Caco-2 (cell line): ENCODE data around the gene C1orf105. TPM values are rescaled to one million over a fixed set of nuclear protein-coding genes. Genes with fewer than 3 reads are reported as not detected.

Experiments
- BruUV-seq: library from RNA; stranded (reverse); fragments of 400-500 nt; replicated peaks from 2 replicates; lab custom pipeline; 2021; lab: Mats Ljungman, UMichigan
- CTCF ChIA-PET: fragments of 300-600 bp; sonication (Branson Sonifier 250); formaldehyde crosslinking; loops from one replicate; lab custom pipeline; 2022; ENCODE audit warnings: antibody characterized with exemption; lab: Charles Lee
- POLR2A ChIA-PET: fragments of 300-600 bp; sonication (Branson Sonifier 250); formaldehyde crosslinking; loops from one replicate; lab custom pipeline; 2022; ENCODE audit warnings: antibody characterized with exemption; lab: Charles Lee
- DNase-seq, 2 experiments: peaks; one replicate each; pipeline versions ENCODE4 v3.0.0 to v3.0.0-alpha.2; 2020 to 2022
- H3K27me3 ChIP-seq: replicated peaks from 2 replicates; pipeline ENCODE4 v1.6.0; 2011; ENCODE audit warnings: low read length; ENCODE audit not compliant: control insufficient read depth, insufficient read depth
- H3K36me3 ChIP-seq: 2 replicates; pipeline ENCODE4 v1.5.1; 2011; ENCODE audit warnings: low read length; ENCODE audit not compliant: control insufficient read depth, insufficient read depth
- H3K4me1 ChIP-seq: fragments of 250-450 bp; sonication (Bioruptor Pico); 2 replicates; pipeline ENCODE4 v1.5.1; 2020; ENCODE audit warnings: mild to moderate bottlenecking
- H3K4me3 ChIP-seq: 2 replicates; pipeline ENCODE4 v1.5.1; 2011; ENCODE audit warnings: low read depth, mild to moderate bottlenecking, control low read depth, low read length
- H3K9me3 ChIP-seq: fragments of 250-450 bp; sonication (Bioruptor Pico); 2 replicates; pipeline ENCODE4 v1.5.1; 2020; ENCODE audit warnings: mild to moderate bottlenecking, moderate library complexity
- H3K27ac Mint-ChIP-seq: one replicate; pipeline ENCODE4 v1.8.0; 2022; ENCODE audit warnings: mixed read lengths; ENCODE audit not compliant: unreplicated experiment
- H3K27me3 Mint-ChIP-seq: one replicate; pipeline ENCODE4 v1.8.0; 2022; ENCODE audit warnings: mixed read lengths; ENCODE audit not compliant: insufficient read depth, unreplicated experiment
- H3K36me3 Mint-ChIP-seq: one replicate; pipeline ENCODE4 v1.8.0; 2022; ENCODE audit warnings: mild to moderate bottlenecking, mixed read lengths; ENCODE audit not compliant: insufficient read depth, unreplicated experiment
- H3K4me1 Mint-ChIP-seq: one replicate; pipeline ENCODE4 v1.8.0; 2022; ENCODE audit warnings: low read depth, mixed read lengths; ENCODE audit not compliant: unreplicated experiment
- H3K4me3 Mint-ChIP-seq: one replicate; pipeline ENCODE4 v1.8.0; 2022; ENCODE audit warnings: mild to moderate bottlenecking, moderate library complexity, mixed read lengths; ENCODE audit not compliant: unreplicated experiment
- H3K9me3 Mint-ChIP-seq: one replicate; pipeline ENCODE4 v1.8.0; 2022; ENCODE audit warnings: mixed read lengths; ENCODE audit not compliant: unreplicated experiment
- intact Hi-C: fragments of 100-400 bp; cut with micrococcal nuclease; formaldehyde crosslinking; loops from one replicate; pipeline ENCODE4 v1.10.0; 2022; ENCODE audit not compliant: unreplicated experiment
- total RNA-seq: library from RNA; stranded (reverse); gene quantifications from 2 replicates; pipeline ENCODE4 v1.2.3, GENCODE V29; 2022
- TF ChIP-seq, protein P1 (sequence below), 2 experiments: fragments of 200-600 bp in 1 of 2; IDR thresholded peaks; 1 replicate in 1 of 2; 2 replicates in 1 of 2; pipeline versions ENCODE4 v1.5.1 to v1.8.0; 2011 to 2022; ENCODE audit warnings: antibody characterized with exemption in 1 of 2, control low read depth in 1 of 2, inconsistent platforms in 1 of 2, low read depth in 1 of 2, low read length in 1 of 2, mild to moderate bottlenecking in 1 of 2, moderate library complexity in 1 of 2; ENCODE audit not compliant: insufficient read depth in 1 of 2, severe bottlenecking in 1 of 2, unreplicated experiment in 1 of 2

Gene C1orf105
- total RNA-seq, 1 experiment from 2014 or later: 0.82 TPM

DNA sequence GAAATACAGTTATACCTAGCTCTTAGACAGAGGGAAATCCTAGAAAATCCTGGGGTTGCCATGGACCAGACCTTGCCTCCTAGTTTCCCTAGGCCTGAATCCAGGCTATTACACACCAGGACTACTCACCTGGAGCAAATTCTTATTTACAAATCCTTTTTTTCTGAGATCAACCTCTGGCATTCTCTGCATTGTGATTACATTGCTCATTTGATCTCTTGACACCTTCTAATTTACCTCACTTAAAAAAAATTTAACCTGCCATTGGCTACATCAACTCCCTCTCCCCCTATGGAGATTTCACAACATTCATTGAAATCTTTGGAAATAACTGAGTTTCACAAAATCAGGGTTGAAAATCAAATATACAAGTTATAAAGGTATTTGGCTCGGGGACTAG lies 2.9 kb upstream of the C1orf105 start:
- no peaks in the 10 kb centered on the region for H3K36me3 ChIP-seq
- no peaks in the 10 kb centered on the region for H3K27me3 ChIP-seq
- no peaks in the 10 kb centered on the region for H3K9me3 ChIP-seq
- BruUV-seq: no TSS peak
- peaks cover 9% of the 10 kb centered on the region; the same call in 1 of the 2 replicates for H3K4me1 ChIP-seq
- TF ChIP-seq, protein P1, sequence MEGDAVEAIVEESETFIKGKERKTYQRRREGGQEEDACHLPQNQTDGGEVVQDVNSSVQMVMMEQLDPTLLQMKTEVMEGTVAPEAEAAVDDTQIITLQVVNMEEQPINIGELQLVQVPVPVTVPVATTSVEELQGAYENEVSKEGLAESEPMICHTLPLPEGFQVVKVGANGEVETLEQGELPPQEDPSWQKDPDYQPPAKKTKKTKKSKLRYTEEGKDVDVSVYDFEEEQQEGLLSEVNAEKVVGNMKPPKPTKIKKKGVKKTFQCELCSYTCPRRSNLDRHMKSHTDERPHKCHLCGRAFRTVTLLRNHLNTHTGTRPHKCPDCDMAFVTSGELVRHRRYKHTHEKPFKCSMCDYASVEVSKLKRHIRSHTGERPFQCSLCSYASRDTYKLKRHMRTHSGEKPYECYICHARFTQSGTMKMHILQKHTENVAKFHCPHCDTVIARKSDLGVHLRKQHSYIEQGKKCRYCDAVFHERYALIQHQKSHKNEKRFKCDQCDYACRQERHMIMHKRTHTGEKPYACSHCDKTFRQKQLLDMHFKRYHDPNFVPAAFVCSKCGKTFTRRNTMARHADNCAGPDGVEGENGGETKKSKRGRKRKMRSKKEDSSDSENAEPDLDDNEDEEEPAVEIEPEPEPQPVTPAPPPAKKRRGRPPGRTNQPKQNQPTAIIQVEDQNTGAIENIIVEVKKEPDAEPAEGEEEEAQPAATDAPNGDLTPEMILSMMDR (IDR thresholded peaks at IDR 0.05; ENCODE audit: insufficient read depth in 1 of 2, low read depth in 1 of 2, low read length in 1 of 2, severe bottlenecking in 1 of 2, unreplicated experiment in 1 of 2): no peak
- Mint-ChIP-seq H3K9me3 (no peaks in the 10 kb centered on the region), H3K4me1 (peaks cover 8% of the 10 kb centered on the region), H3K27me3 (no peaks in the 10 kb centered on the region), H3K4me3 (no peak overlapping the region), H3K27ac (no peak overlapping the region), H3K36me3 (no peaks in the 10 kb centered on the region)
- CTCF ChIA-PET: no interaction called here
- no peak overlapping the region for H3K4me3 ChIP-seq
- DNase-seq: no peak
- POLR2A ChIA-PET: no interaction called here
- intact Hi-C loops: no loop called here

GRCh38 chr1:172421974-172422604 lies 1.6 kb downstream of the C1orf105 start:
- intact Hi-C loops: no loop called here
- H3K4me1 ChIP-seq: peaks cover 8% of the 10 kb centered on the region; the same call in 1 of the 2 replicates
- Mint-ChIP-seq H3K9me3 (no peaks in the 10 kb centered on the region), H3K4me1 (peaks cover 8% of the 10 kb centered on the region), H3K4me3 (no peak overlapping the region), H3K27me3 (no peaks in the 10 kb centered on the region), H3K36me3 (no peaks in the 10 kb centered on the region), H3K27ac (no peak overlapping the region)
- ChIA-PET CTCF (no interaction called here), POLR2A (no interaction called here)
- no peak for DNase-seq
- no peaks in the 10 kb centered on the region for H3K9me3 ChIP-seq
- BruUV-seq: no TSS peak
- H3K36me3 ChIP-seq: no peaks in the 10 kb centered on the region
- TF ChIP-seq, protein P1 (IDR thresholded peaks at IDR 0.05; ENCODE audit: insufficient read depth in 1 of 2, low read depth in 1 of 2, low read length in 1 of 2, severe bottlenecking in 1 of 2, unreplicated experiment in 1 of 2): no peak
- H3K4me3 ChIP-seq: no peak overlapping the region
- H3K27me3 ChIP-seq: no peaks in the 10 kb centered on the region

- Mint-ChIP-seq H3K9me3 (no peaks in the 10 kb centered on the region), H3K27me3 (no peaks in the 10 kb centered on the region), H3K36me3 (no peaks in the 10 kb centered on the region), H3K4me3 (no peak overlapping the region), H3K27ac (no peak overlapping the region), H3K4me1 (peaks cover under 1% of the 10 kb centered on the region)
- ChIA-PET POLR2A (no interaction called here), CTCF (no interaction called here)
- H3K9me3 ChIP-seq: no peaks in the 10 kb centered on the region
- H3K4me3 ChIP-seq: no peak overlapping the region
- no peak for DNase-seq
- BruUV-seq: no TSS peak
- H3K36me3 ChIP-seq: no peaks in the 10 kb centered on the region
- intact Hi-C loops: no loop called here
- H3K4me1 ChIP-seq: no peaks in the 10 kb centered on the region
- H3K27me3 ChIP-seq: no peaks in the 10 kb centered on the region
- TF ChIP-seq, protein P1 (IDR thresholded peaks at IDR 0.05; ENCODE audit: insufficient read depth in 1 of 2, low read depth in 1 of 2, low read length in 1 of 2, severe bottlenecking in 1 of 2, unreplicated experiment in 1 of 2): no peak
Measured at GRCh38 chr1:172423336-172423735, 2.9 kb downstream of the C1orf105 start.
